ENCODE data around the gene LYRM2. TPM values are rescaled to one million over a fixed set of nuclear protein-coding genes. Genes with fewer than 3 reads are reported as not detected.

LYRM2 gene
- total RNA-seq, 1 donor from 2014 or later, result 29.8 TPM

DNA sequence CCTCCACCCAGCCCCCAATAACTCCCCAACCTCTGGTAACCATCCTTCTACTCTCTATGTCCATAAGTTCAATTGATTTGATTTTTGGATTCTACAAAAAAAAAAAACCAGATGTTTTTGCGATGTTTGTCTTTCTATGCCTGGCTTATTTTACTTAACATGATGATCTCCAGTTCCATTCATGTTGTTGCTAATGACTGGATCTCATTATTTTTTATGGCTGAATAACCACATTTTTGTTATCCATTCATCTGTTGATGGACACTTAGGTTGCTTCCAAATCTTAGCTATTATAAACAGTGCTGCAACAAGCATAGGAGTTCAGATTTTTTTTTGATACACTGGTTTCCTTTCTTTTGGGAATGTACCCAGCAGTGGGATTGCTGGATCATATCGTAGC lies 98.8 kb downstream of the LYRM2 start:
- H3K36me3 Mint-ChIP-seq, result peaks cover 2% of the 10 kb centered on the region
- peaks cover 7% of the 10 kb centered on the region for H3K9me3 Mint-ChIP-seq
- no peak for DNase-seq (ENCODE audit: low spot score in 2 of 2, unreplicated experiment in 2 of 2)
- no peak for TF ChIP-seq CTCF (IDR thresholded peaks at IDR 0.05; ENCODE audit: unreplicated experiment)
- no peak overlapping the region for H3K4me3 Mint-ChIP-seq
- H3K27ac Mint-ChIP-seq, result no peak overlapping the region
- H3K4me1 Mint-ChIP-seq, result no peaks in the 10 kb centered on the region
- H3K27me3 Mint-ChIP-seq (ENCODE audit: low read depth), result no peaks in the 10 kb centered on the region

GRCh38 chr6:89536231-89536630 lies 102.3 kb downstream of the LYRM2 start:
- H3K36me3 Mint-ChIP-seq, result peaks cover 4% of the 10 kb centered on the region
- no peak overlapping the region for H3K27ac Mint-ChIP-seq
- DNase-seq (ENCODE audit: low spot score in 2 of 2, unreplicated experiment in 2 of 2), result no peak
- H3K9me3 Mint-ChIP-seq, result peaks cover 8% of the 10 kb centered on the region
- TF ChIP-seq CTCF (IDR thresholded peaks at IDR 0.05; ENCODE audit: unreplicated experiment), result no peak
- H3K27me3 Mint-ChIP-seq (ENCODE audit: low read depth), result no peaks in the 10 kb centered on the region
- H3K4me1 Mint-ChIP-seq, result no peaks in the 10 kb centered on the region
- no peak overlapping the region for H3K4me3 Mint-ChIP-seq

DNA sequence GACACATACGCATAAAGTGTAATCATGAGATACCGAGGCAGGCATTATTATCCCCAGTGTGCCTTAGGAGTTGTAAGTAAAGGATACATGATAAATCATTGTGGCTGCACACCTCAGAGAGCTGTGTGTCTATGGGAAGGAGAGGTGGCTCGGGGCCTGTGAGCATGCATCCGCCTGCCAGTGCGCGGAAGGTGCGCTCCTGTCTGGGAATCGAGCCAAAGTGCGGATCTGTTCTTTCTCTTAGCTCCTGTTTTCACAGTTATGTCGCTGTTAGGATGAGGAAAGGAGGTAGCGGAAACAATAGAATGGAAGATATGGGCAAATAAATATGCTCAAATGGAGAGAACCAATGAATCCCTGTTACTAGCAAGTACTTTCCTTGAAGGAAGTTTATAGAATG lies 107.6 kb downstream of the LYRM2 start:
- Mint-ChIP-seq H3K27me3 (ENCODE audit: low read depth) (no peaks in the 10 kb centered on the region), H3K36me3 (peaks cover 15% of the 10 kb centered on the region), H3K9me3 (peaks cover 4% of the 10 kb centered on the region), H3K4me3 (no peak overlapping the region), H3K4me1 (peaks cover 4% of the 10 kb centered on the region), H3K27ac (no peak overlapping the region)
- DNase-seq (ENCODE audit: low spot score in 2 of 2, unreplicated experiment in 2 of 2), result no peak
- TF ChIP-seq CTCF (IDR thresholded peaks at IDR 0.05; ENCODE audit: unreplicated experiment), result no peak

GRCh38 chr6:89528866-89529265 lies 109.7 kb downstream of the LYRM2 start:
- no peak overlapping the region for H3K4me3 Mint-ChIP-seq
- peaks cover 8% of the 10 kb centered on the region for H3K9me3 Mint-ChIP-seq
- no peak for TF ChIP-seq CTCF (IDR thresholded peaks at IDR 0.05; ENCODE audit: unreplicated experiment)
- peaks cover 15% of the 10 kb centered on the region for H3K36me3 Mint-ChIP-seq
- peaks cover 12% of the 10 kb centered on the region for H3K4me1 Mint-ChIP-seq
- DNase-seq (ENCODE audit: low spot score in 2 of 2, unreplicated experiment in 2 of 2), result no peak
- H3K27me3 Mint-ChIP-seq (ENCODE audit: low read depth), result no peaks in the 10 kb centered on the region
- no peak overlapping the region for H3K27ac Mint-ChIP-seq

DNA sequence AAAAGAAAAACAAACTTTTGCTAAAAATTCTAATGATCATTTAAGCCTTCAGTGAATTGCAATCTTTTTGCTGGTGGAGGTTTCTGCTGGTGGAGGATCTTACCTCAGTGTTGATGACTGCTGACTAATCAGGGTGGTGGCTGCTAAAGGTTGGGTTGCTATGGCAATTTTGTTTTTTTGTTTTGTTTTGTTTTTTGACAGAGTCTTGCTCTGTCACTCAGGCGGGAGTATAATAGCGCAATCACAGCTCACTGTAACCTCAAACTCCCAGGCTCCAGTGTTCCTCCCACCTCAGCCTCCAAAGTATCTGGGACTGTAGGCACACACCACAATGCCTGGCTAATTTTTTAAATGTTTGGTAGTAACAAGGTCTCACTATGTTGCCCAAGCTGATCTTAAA lies 110.9 kb downstream of the LYRM2 start:
- no peak overlapping the region for H3K4me3 Mint-ChIP-seq
- TF ChIP-seq CTCF (IDR thresholded peaks at IDR 0.05; ENCODE audit: unreplicated experiment), result no peak
- H3K4me1 Mint-ChIP-seq, result peaks cover 12% of the 10 kb centered on the region
- peaks cover 8% of the 10 kb centered on the region for H3K9me3 Mint-ChIP-seq
- no peak overlapping the region for H3K27ac Mint-ChIP-seq
- DNase-seq (ENCODE audit: low spot score in 2 of 2, unreplicated experiment in 2 of 2), result no peak
- H3K36me3 Mint-ChIP-seq, result peaks cover 15% of the 10 kb centered on the region
- no peaks in the 10 kb centered on the region for H3K27me3 Mint-ChIP-seq (ENCODE audit: low read depth)

GRCh38 chr6:89526563-89526869 lies 112.0 kb downstream of the LYRM2 start:
- H3K27ac Mint-ChIP-seq, result no peak overlapping the region
- DNase-seq (ENCODE audit: low spot score in 2 of 2, unreplicated experiment in 2 of 2), result no peak
- H3K9me3 Mint-ChIP-seq, result peaks cover 6% of the 10 kb centered on the region
- H3K27me3 Mint-ChIP-seq (ENCODE audit: low read depth), result no peaks in the 10 kb centered on the region
- H3K4me3 Mint-ChIP-seq, result no peak overlapping the region
- peaks cover 12% of the 10 kb centered on the region for H3K4me1 Mint-ChIP-seq
- peaks cover 11% of the 10 kb centered on the region for H3K36me3 Mint-ChIP-seq
- no peak for TF ChIP-seq CTCF (IDR thresholded peaks at IDR 0.05; ENCODE audit: unreplicated experiment)

All from mesothelial cell of epicardium (in vitro differentiated cells).